Measurements from ENCODE around the gene SCUBE2.
"Not testable (repeated sequence)": the region's sequence is repeated elsewhere in the genome, so short reads cannot be mapped to it uniquely, and the experiment has no call there.

The SCUBE2 gene

DNA sequence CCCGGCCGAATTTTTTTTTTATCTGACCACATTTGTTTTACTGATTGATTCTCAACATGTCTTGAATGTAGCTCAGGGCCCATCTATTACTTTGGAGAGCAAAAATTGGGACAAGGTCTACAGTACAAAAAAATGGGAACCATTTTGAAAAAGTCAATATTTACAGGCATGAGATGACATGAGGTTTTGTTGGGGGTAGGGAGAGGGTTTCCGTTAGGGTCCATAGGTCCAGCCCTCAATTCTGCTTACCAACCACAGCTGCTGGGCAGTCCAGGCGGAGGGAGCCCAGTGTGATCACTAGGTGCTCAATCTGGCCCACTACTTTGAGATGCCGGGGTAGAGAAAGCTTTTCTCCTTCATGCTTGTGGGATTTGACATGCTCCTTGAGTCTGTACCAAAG, 105.9 kb downstream of the SCUBE2 start:
- H3K9me3 Mint-ChIP-seq = no peaks in the 10 kb centered on the region
- TF ChIP-seq, protein P1, sequence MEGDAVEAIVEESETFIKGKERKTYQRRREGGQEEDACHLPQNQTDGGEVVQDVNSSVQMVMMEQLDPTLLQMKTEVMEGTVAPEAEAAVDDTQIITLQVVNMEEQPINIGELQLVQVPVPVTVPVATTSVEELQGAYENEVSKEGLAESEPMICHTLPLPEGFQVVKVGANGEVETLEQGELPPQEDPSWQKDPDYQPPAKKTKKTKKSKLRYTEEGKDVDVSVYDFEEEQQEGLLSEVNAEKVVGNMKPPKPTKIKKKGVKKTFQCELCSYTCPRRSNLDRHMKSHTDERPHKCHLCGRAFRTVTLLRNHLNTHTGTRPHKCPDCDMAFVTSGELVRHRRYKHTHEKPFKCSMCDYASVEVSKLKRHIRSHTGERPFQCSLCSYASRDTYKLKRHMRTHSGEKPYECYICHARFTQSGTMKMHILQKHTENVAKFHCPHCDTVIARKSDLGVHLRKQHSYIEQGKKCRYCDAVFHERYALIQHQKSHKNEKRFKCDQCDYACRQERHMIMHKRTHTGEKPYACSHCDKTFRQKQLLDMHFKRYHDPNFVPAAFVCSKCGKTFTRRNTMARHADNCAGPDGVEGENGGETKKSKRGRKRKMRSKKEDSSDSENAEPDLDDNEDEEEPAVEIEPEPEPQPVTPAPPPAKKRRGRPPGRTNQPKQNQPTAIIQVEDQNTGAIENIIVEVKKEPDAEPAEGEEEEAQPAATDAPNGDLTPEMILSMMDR (IDR thresholded peaks at IDR 0.05; ENCODE audit: unreplicated experiment in 3 of 3) = no peak
- no peaks in the 10 kb centered on the region for H3K36me3 Mint-ChIP-seq (ENCODE audit: low read depth)
- H3K27ac Mint-ChIP-seq = no peak overlapping the region
- H3K4me3 Mint-ChIP-seq = no peak overlapping the region
- peaks cover 8% of the 10 kb centered on the region for H3K27me3 Mint-ChIP-seq (ENCODE audit: low read depth)
- no peaks in the 10 kb centered on the region for H3K4me1 Mint-ChIP-seq

DNA sequence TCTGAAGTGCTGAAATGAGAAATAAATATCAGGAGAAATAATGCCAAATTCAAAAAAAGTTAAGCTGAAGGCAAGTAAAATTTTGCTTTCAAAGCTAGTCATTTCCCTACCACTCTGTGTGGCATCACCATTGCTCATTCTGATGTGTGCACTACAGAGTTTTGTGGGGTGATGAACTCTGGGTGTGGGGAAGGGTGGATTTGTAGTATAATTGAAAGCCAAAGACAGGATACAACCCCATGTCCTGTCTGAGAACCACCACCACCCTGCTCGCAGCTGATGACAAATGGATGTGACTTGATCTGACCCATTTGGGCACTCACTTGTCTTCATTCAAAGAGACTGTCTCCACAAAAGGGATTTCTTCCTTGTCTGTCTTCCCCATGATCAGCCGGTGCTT, 107.8 kb downstream of the SCUBE2 start:
- TF ChIP-seq, protein P1 (IDR thresholded peaks at IDR 0.05; ENCODE audit: unreplicated experiment in 3 of 3) = no peak
- H3K36me3 Mint-ChIP-seq (ENCODE audit: low read depth) = no peaks in the 10 kb centered on the region
- H3K27ac Mint-ChIP-seq = no peak overlapping the region
- H3K27me3 Mint-ChIP-seq (ENCODE audit: low read depth) = peaks cover 5% of the 10 kb centered on the region
- H3K4me1 Mint-ChIP-seq = no peaks in the 10 kb centered on the region
- H3K9me3 Mint-ChIP-seq = no peaks in the 10 kb centered on the region
- H3K4me3 Mint-ChIP-seq = no peak overlapping the region

DNA sequence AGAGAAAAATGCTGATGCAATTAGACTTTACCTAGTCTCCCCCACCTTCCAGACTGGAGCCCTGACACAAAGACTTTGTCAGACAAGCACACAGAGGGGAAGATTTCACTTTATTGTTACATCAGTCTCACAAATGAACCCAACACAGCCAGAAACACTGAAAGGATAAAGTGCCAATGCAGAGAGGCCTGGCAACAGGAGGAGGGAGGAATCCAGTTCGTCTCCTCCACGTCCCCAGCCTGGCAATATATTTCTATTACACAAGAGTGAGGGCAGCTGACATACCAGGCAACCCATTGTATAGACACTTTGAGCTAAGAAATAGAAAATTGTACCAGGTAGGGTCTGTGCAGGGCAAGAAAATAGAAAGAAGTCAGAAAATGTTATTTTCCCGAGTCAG, 110.9 kb downstream of the SCUBE2 start:
- no peaks in the 10 kb centered on the region for H3K36me3 Mint-ChIP-seq (ENCODE audit: low read depth)
- no peak overlapping the region for H3K27ac Mint-ChIP-seq
- TF ChIP-seq, protein P1 (IDR thresholded peaks at IDR 0.05; ENCODE audit: unreplicated experiment in 3 of 3) = no peak
- no peaks in the 10 kb centered on the region for H3K4me1 Mint-ChIP-seq
- H3K27me3 Mint-ChIP-seq (ENCODE audit: low read depth) = no peaks in the 10 kb centered on the region
- no peak overlapping the region for H3K4me3 Mint-ChIP-seq
- H3K9me3 Mint-ChIP-seq = no peaks in the 10 kb centered on the region

DNA sequence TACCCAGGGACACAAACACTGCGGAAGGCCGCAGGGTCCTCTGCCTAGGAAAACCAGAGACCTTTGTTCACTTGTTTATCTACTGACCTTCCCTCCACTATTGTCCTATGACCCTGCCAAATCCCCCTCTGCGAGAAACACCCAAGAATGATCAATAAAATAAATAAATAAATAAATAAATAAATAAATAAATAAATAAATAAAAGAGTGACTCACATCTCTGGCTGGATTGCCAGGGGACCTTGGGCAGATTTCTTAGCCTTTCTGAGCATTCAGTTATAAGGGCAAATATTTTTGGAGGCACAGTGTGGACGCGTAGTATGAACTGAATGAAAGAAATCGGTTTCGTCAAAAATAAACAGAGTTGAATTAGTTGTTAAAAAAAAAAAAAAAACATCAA, 112.0 kb downstream of the SCUBE2 start:
- not testable (repeated sequence) for H3K4me3 Mint-ChIP-seq; H3K36me3 Mint-ChIP-seq (ENCODE audit: low read depth)

DNA sequence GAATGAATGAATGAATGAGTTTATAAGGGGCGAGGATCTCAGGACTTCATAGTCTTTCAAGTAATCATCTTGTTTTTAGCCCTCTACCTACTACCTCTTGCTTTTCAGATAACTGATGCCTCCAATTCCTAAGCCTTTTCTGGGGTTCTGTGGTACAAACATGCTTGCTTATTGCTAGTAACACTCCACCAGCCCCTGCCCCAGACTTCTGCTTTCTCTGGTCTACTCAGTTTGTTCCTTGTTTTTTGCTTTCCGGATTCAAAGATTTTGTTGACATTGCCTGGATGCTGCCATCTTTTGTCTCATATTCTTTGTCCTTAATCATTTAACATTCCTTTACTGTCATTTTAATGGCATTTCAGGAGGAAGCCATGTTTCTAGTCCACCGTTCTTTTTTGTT, 118.3 kb downstream of the SCUBE2 start:
- no peaks in the 10 kb centered on the region for H3K36me3 Mint-ChIP-seq (ENCODE audit: low read depth)
- no peaks in the 10 kb centered on the region for H3K27me3 Mint-ChIP-seq (ENCODE audit: low read depth)
- no peaks in the 10 kb centered on the region for H3K4me1 Mint-ChIP-seq
- no peaks in the 10 kb centered on the region for H3K9me3 Mint-ChIP-seq
- H3K27ac Mint-ChIP-seq = no peak overlapping the region
- no peak overlapping the region for H3K4me3 Mint-ChIP-seq
- TF ChIP-seq, protein P1 (IDR thresholded peaks at IDR 0.05; ENCODE audit: unreplicated experiment in 3 of 3) = no peak

More for the DNA sequence above, 112.0 kb downstream of the SCUBE2 start:
- H3K27ac Mint-ChIP-seq; H3K9me3 Mint-ChIP-seq; H3K4me1 Mint-ChIP-seq; H3K27me3 Mint-ChIP-seq (ENCODE audit: low read depth): not testable (repeated sequence)

DNA sequence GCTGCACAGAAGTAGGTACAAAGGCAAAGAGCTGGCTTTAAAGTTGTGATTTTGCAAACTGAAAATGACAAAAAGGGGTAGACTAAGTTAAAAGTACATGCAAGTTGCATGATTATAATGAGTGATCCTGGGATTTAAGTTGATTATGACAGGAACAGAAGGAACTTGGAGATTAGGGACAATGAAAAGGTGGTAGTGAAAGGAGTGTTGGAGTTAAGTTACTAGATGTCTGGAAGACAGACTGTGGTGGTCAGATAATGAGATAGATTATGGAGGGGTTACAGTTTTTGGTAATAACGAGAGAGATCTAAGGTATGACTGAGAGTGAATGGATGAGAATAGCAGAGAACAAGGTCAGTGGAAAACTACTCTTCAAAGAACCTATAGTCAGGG, 119.5 kb downstream of the SCUBE2 start:
- Mint-ChIP-seq H3K27me3 (ENCODE audit: low read depth) (no peaks in the 10 kb centered on the region), H3K4me1 (no peaks in the 10 kb centered on the region), H3K27ac (no peak overlapping the region), H3K4me3 (no peak overlapping the region), H3K36me3 (ENCODE audit: low read depth) (no peaks in the 10 kb centered on the region), H3K9me3 (no peaks in the 10 kb centered on the region)
- TF ChIP-seq, protein P1 (IDR thresholded peaks at IDR 0.05; ENCODE audit: unreplicated experiment in 3 of 3) = no peak
